ENCODE data around the gene PRM1. TPM values are rescaled to one million over a fixed set of nuclear protein-coding genes. Genes with fewer than 3 reads are reported as not detected.

Gene PRM1
- total RNA-seq, 3 donors from 2014 or later (not counting 1 experiment from before 2014, with no cell fraction given): not detected

- no peak for ATAC-seq
- H3K27ac ChIP-seq (ENCODE audit: low read length): no peak overlapping the region
- intact Hi-C loops (cut with micrococcal nuclease): no loop called here
- peaks cover 38% of the 10 kb centered on the region for H3K4me1 ChIP-seq (ENCODE audit: control insufficient read depth, insufficient read depth, low read length)
- peaks cover 7% of the 10 kb centered on the region for H3K9me3 ChIP-seq (ENCODE audit: control insufficient read depth, insufficient read depth, low read length)
- TF ChIP-seq CTCF (IDR thresholded peaks at IDR 0.05): no peak
- Mint-ChIP-seq H3K27ac (no peak overlapping the region), H3K36me3 (no peaks in the 10 kb centered on the region), H3K9me3 (no peaks in the 10 kb centered on the region), H3K4me1 (peaks cover 23 to 29% of the 10 kb centered on the region in 2 donors), H3K27me3 (ENCODE audit: low read depth in 2 of 2) (peaks cover 42 to 48% of the 10 kb centered on the region in 2 donors), H3K4me3 (no peak overlapping the region)
- 94% methylated on average over 9 of the region's 9 CpGs for WGBS (ENCODE audit: insufficient coverage)
- no peak overlapping the region for H3K4me3 ChIP-seq (ENCODE audit: low read length)
- H3K27me3 ChIP-seq (ENCODE audit: control insufficient read depth, insufficient read depth, low read length): peaks cover 10% of the 10 kb centered on the region
- no peaks in the 10 kb centered on the region for H3K36me3 ChIP-seq (ENCODE audit: control insufficient read depth, insufficient read depth, low read length)
- DNase-seq: no peak
Measured at GRCh38 chr16:11326737-11327276, 45.7 kb upstream of the PRM1 start.

GRCh38 chr16:11326084-11326736 lies 45.1 kb upstream of the PRM1 start:
- H3K4me3 ChIP-seq (ENCODE audit: low read length): no peak overlapping the region
- peaks cover 38% of the 10 kb centered on the region for H3K4me1 ChIP-seq (ENCODE audit: control insufficient read depth, insufficient read depth, low read length)
- H3K27ac ChIP-seq (ENCODE audit: low read length): no peak overlapping the region
- no peak for ATAC-seq
- peaks cover 10% of the 10 kb centered on the region for H3K27me3 ChIP-seq (ENCODE audit: control insufficient read depth, insufficient read depth, low read length)
- Mint-ChIP-seq H3K9me3 (no peaks in the 10 kb centered on the region), H3K27ac (no peak overlapping the region), H3K27me3 (ENCODE audit: low read depth in 2 of 2) (peaks cover 42 to 48% of the 10 kb centered on the region in 2 donors), H3K4me3 (no peak overlapping the region), H3K4me1 (peaks cover 23 to 29% of the 10 kb centered on the region in 2 donors), H3K36me3 (no peaks in the 10 kb centered on the region)
- H3K36me3 ChIP-seq (ENCODE audit: control insufficient read depth, insufficient read depth, low read length): no peaks in the 10 kb centered on the region
- 86% methylated on average over 7 of the region's 9 CpGs for WGBS (ENCODE audit: insufficient coverage)
- DNase-seq: no peak
- intact Hi-C loops (cut with micrococcal nuclease): no loop called here
- no peak for TF ChIP-seq CTCF (IDR thresholded peaks at IDR 0.05)
- H3K9me3 ChIP-seq (ENCODE audit: control insufficient read depth, insufficient read depth, low read length): peaks cover 7% of the 10 kb centered on the region

GRCh38 chr16:11325404-11326083 lies 44.4 kb upstream of the PRM1 start:
- no peak overlapping the region for H3K4me3 Mint-ChIP-seq
- intact Hi-C loops (cut with micrococcal nuclease): no loop called here

More at GRCh38 chr16:11325404-11326083, 44.4 kb upstream of the PRM1 start:
- no peak for DNase-seq
- peaks cover 36 to 42% of the 10 kb centered on the region in 2 donors for H3K27me3 Mint-ChIP-seq (ENCODE audit: low read depth in 2 of 2)
- peaks cover 23 to 29% of the 10 kb centered on the region in 2 donors for H3K4me1 Mint-ChIP-seq
- no peaks in the 10 kb centered on the region for H3K36me3 Mint-ChIP-seq
- H3K9me3 Mint-ChIP-seq: no peaks in the 10 kb centered on the region
- Histone ChIP-seq H3K27me3 (ENCODE audit: control insufficient read depth, insufficient read depth, low read length) (peaks cover 10% of the 10 kb centered on the region), H3K9me3 (ENCODE audit: control insufficient read depth, insufficient read depth, low read length) (peaks cover 7% of the 10 kb centered on the region), H3K27ac (ENCODE audit: low read length) (no peak overlapping the region), H3K4me1 (ENCODE audit: control insufficient read depth, insufficient read depth, low read length) (peaks cover 38% of the 10 kb centered on the region), H3K36me3 (ENCODE audit: control insufficient read depth, insufficient read depth, low read length) (no peaks in the 10 kb centered on the region), H3K4me3 (ENCODE audit: low read length) (no peak overlapping the region)
- 70% methylated on average over 10 of the region's 10 CpGs for WGBS (ENCODE audit: insufficient coverage)
- no peak for TF ChIP-seq CTCF (IDR thresholded peaks at IDR 0.05)
- H3K27ac Mint-ChIP-seq: no peak overlapping the region
- ATAC-seq: no peak
